ENCODE measurements around the gene APC2.
"Not testable (repeated sequence)": the region's sequence is repeated elsewhere in the genome, so short reads cannot be mapped to it uniquely, and the experiment has no call there.

The APC2 gene

DNA sequence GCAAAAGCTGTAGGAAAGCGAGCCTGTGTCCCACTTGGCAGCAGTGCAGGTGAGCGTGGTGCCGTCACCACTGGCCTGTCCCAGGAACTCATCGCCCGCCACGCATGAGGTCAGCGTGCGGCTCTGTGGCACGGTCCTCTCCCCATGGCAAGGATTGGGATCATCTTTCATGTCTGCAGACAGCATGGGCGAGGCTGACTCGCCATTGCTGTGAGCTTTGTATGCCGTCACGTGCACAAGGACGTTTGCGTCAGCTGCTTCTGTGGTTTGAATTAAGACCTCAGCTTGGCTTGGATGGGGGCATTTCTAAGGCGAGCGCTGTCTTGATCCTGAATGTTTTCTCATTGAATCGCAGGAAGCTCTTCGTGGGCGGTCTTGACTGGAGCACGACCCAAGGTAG, 32.8 kb upstream of the APC2 start:
- no peak for DNase-seq

DNA sequence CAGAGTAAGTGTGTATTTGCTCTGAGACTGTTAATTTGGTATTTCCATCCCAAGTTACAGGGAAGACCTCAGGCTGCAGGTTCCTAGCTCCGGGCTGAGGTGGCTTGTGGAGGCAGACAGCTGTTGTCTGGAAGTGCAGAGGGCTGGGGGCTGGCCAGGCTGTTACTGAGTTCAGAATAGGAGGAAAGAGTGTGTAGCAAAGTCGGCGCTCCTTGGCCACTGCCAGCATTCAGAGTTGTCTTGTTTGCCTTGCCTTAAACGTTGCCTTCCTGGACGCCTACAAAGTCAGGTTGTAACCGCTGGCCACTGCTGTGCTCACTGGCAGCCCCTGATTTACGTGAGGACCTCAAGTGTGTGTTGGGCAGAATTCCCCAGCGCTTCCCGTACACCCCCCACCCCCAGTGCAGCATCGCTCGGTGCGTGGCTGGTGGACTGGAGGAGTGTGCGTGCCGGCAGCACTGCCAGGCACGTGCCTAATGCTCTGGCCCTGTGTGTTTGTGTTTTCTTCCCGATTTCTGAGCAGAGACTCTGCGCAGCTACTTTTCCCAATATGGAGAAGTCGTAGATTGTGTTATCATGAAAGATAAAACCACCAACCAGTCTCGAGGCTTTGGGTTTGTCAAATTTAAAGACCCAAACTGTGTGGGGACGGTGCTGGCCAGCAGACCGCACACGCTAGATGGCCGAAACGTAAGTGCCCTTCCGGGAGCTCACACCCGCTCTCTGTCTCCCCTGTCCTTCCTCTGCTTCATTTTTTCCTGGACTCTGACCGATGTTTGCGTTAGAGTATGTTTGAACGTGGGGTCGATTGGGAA, 32.0 kb upstream of the APC2 start:
- no peak for DNase-seq

DNA sequence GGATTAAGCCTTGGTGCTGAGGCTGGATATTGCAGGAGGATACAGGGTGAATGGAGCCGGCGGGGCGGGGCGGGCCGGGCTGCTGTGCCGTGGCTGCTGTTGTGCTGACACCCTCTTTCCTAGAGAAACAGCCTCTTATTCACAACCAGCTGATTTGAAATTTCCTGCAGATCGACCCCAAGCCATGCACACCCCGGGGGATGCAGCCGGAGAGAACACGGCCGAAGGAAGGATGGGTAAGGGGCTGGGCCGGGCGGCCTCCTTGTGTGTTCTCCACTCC, 31.5 kb upstream of the APC2 start:
- DNase-seq: no peak

DNA sequence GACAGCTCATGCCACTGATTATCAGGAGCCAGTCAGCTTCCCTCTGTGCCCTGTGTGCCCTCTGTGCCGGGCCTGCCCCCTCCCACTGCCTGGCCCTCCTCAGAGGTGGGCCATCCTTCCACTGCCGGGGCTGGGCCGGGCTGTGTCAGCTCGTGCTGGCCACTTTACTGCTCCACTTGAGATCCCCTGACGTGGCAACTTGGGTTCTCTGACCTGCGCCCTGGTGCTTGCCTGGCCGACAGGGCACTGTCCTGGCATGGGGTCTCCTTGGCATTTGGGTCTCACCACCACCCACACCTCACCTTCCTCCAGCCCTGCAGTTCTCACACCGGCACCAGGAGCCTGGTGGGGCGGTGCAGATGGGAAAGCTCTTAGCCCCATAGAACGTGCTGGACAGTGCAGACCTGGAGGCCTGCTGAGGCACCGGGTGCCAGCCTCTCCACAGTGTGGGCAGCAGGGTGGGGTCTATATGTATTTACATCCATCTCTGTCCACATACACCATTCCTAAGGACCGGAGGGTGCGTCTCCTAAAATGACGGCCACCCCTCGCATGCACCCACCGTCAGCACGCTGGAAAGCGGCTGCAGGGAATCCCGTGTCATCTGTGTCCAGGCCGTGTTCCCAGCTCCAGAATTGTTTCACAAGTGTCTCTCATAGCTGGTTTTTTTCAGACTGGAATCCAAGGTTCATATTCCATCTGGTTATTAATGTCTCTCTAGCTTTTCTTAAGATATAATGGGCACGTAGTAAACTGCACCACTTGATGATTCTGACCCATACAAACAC, 30.8 kb upstream of the APC2 start:
- DNase-seq: no peak

DNA sequence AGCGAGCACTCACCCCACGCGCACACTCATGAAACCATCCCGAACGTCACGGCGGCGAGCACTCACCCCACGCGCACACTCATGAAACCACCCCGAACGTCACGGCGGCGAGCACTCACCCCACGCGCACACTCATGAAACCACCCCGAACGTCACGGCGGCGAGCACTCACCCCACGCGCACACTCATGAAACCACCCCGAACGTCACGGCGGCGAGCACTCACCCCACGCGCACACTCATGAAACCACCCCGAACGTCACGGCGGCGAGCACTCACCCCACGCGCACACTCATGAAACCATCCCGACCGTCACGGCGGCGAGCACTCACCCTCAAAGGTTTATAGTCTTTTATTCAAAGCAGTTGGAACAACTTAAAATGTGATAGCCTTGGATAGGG, 29.8 kb upstream of the APC2 start:
- DNase-seq: not testable (repeated sequence)

DNA sequence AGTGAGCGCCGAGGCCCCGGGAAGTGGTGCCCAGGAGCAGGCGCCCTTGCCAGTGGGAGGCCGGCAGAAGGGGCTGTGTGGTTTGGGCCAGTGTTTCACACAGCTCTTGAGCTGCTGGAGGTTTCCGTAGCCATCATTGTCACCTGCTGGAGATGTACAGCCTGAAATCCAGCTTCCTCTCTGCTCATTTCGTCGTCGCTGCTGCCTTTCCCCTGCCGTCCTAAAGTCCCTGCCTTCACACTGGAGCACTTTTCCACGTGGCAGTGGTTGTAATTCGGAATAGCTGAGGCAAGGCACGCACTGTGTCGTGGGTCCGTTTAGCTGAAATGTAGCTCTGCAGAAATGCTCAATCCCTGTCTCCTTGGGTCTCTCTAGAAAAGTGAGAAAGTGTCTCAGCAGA, 29.3 kb upstream of the APC2 start:
- DNase-seq: no peak

DNA sequence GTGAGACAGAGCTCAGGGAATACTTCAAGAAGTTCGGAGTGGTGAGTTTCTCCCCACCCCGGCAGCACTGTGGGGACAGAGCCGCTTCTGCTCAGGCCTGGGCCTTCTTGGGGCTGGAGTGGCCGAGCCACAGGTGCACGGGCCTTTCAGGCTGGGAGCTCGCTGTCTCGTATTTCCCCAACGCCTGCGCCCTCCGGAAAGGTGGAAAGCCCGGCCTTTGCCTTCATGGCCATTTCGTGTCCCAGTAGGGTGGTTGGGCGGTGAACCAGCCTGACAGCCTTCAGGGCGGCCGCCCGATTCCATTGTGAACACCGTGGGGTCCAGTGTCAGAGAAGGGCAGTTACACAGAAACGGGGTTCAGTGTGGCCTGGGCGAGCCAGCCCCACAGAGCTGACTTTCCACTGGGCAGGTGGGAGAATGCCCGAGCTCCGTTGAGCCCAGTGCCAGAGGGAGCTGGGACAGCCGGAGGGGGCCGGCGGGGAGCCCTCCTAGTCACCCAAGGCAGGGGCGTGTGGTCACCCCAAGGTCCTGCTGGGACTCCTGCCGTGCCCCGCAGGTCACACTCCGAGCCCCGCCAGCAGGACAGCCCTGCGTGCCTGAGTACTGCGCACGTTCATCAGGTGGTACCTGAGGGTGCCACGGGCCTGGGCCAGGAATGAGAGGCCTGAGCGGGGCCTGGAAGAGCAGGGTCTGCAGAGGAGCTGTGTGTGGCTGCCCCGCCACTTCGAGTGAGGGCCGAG, 28.5 kb upstream of the APC2 start:
- DNase-seq: no peak

DNA sequence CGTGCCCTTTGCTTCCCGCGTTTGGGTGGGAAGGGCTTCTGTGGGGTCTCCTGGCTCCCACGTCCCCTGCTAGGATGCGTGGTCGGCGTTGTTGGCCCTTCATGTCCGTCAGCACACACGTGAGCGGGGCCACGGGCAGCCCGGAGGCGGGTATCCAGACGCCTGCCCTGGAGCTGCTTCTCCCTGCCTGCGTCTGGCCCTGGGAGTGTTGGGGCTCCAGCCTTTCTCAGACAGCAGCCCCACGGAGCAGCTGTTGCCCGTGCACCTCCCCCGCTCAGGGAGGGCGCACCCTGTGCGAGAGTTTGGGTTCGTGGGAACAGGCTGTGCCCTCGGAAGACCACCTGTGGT, 28.0 kb upstream of the APC2 start:
- no peak for DNase-seq

DNA sequence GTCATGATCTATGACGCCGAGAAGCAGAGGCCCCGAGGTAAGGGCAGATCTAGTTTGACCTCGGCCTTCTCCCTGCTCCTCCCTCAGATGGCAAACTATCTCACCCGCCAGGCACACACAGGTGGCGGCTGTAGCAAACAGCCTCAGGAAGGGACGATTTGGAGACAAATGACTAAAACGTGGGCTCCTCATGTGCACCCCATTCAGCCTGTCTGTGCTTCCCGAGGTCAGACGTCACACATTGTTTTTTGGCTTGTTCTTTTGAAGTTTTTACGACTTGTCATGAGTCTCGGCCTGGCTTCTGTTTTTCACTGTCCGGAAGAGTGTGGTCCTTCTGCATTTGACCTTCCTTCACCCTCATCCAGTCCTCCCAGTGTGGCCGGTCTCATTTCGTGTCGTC, 27.6 kb upstream of the APC2 start:
- no peak for DNase-seq

DNA sequence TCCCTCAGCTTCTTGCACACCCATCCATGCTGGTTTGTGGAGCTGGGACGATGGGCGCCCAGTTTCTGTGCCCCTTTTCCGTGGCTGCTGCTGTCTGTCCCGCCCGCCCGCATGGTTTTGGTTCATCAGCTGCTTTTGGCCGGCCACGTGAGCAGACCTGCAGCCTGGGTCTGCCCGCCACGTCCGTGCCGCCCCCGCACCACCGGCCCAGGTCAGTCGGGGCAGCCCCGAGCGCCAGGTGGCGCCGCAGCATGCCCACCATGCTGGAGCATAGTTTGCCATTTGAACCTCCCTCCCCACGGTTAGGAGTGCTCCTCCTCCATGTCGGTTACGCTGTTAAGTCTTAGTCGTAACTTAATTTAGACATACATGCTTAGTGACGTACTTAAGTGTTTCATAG, 27.0 kb upstream of the APC2 start:
- no peak for DNase-seq

DNA sequence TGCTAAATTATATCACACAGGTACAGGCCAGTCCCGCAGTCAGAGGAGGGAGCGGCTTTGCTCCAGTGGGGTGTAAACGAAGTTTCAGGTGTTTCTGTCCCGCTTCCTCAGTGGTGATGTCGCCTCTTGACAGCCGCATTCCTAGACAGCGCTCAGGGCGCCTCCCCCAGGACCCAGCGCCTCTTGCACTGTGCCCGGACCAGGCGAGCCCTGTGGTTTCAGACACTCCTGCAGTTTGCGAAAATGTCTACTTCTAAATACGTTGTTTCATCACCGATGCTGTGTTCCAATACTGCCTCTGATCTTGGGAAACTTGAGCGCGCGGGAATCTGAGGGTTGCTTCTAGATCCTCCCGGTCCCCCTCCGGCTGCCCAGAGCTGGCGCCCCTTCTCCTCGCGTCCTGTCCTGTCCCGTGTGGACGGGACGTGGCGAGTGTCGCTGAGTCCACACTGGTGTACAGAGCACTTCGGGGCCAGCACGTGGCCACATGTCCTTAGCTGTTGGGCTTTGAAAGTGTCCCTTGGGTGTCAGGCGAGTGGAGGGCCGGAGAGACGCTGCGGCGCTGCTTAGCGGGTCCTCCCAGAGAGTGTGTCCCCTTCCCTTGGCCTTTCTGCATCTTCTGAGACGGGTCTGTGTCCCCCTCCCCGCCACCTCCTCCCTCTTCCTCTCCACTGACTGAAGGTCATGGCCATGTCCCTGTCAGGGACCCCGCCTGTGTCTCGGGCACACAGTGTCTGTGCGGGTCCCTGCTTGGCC, 26.3 kb upstream of the APC2 start:
- DNase-seq: no peak

DNA sequence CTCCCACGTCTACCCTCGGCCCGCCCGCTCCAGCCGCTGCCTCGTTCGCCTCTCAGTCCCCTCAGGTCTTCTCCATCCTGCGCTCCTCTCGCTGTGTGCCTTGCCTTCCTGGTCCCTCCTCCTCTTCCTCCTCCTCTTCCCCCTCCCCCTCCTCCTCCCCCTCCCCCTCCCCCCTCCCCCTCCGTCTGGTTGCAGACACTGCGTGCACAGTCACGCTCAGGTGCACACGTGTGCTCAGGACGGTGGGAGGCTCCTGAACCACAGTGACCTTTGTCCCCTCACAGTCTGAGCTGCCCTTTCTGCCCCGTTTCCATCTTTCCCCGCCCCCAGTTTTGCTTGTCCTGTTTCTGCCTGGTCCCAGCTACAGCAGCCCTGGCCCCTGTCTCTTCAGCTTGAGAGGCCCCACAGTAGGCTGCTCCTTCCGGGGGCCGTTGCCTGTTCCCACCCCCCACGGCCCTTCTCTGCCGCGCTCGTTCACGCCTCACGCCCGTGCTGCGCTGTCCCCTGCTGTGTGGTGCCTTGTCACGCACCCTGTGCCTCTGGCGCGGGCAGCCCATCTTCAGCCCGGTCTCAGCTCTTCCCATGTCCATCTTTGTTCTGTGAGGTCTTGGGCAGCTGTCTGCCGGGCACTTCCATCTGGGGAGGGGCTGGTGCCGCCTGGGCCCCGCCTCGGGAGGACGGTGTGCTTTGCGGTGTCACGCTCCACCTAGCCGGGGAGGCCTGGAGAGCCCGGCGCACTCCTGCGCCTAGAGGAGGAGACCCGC, 25.5 kb upstream of the APC2 start:
- no peak for DNase-seq

DNA sequence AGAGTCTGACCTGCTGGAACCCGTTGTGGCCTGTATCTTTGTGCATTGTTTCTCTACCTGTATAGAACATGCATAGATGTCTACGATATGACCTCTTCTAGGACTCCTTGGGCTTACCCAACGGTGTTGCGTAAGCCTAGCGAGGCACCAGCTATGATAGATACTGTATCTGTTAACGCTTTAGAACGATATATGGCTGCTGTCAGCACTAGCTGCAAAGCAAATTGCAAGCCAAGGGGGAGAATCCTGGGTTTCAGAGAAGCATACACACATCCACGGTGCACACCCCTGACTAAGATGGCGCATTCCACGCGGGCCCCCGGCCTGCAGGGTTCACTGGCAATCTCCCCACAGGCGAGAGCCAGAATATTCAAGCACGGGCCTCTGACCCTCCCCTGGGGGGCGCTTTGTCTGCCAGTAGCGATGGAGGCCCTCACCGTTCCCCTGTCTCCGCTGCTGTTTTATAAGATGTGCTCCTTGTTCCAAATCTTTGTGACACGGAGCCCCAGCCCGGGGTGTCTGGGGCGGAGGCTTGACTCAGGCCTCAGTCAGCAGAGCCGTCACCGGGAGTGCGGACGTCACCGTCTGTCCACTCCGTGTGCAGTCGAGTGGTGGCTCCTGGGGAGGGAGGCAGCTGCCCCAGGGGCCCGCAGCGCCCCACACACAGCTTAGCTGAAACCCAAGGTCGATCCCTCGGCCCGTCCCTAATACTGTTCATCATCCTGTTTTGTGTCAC, 24.7 kb upstream of the APC2 start:
- no peak for DNase-seq

DNA sequence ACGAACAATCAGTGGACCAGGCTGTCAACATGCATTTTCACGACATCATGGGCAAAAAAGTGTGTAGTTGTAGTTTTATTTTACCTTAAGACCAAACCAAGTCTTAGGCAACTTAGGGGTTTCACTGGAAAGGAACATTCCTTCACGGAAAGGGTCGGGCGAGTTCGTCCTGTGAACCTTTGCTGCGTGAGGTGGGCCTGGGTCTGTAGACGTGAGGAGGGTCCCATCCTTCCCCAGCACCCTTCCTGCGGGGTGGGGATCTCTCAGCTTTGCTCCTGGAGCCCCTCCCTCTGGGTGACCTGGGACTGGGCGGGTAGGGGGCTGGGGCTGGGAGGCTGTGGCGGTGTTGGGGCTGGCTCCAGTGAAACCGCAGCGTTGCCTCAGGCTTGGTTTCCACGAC, 24.0 kb upstream of the APC2 start:
- DNase-seq: no peak

DNA sequence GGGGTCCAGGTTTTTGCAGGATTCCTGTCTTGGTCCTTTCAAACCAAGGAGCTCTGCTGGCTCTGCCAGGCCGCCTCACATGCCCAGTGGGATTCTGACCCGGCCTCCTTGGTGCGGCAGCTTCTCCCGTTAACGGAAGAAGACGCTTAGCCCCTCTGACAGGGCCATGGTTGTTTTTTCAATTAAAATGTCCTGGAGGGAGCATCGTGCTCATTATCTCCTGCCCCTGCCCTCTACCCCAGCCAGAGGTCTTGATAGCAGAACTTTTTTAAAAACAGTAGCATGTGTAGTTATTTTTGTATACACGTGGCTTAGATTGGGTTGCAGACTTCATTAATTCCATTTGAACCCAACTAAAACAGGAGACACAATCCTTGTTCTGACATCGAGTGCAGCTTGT, 23.2 kb upstream of the APC2 start:
- no peak for DNase-seq

DNA sequence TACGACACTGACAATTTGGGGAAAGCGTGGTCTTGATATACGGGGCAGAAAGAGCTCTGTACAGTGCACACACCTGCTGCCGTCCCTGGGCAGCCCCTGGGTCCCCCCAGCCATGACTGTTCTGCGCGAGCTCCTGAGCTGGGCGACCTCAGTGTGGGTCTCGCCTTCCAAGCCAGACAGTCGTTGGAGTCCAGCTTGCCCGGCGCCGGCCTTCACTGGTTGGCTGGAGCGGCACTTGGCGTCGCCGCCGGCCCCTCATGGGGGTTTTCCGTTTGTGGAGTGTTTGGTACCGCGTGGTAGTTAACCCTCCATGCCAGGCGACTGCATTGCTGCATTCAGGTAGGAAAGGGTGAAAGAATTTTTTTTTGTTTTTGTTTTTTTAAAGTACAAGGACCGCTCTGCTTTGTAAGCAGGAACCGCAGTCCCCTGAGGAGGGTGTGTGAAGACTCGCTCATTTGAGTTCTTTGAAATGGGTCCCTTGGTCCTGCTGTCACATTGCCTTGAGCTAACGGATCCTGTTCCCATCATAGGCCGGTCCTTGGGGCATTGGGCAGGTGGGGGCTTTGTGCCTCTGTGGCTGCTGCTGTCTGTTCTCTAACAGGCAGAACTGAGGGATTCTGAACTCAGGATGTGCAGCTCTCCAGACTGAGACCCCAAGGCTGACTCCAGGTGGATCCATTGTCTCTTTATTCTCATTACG, 22.6 kb upstream of the APC2 start:
- DNase-seq: no peak

DNA sequence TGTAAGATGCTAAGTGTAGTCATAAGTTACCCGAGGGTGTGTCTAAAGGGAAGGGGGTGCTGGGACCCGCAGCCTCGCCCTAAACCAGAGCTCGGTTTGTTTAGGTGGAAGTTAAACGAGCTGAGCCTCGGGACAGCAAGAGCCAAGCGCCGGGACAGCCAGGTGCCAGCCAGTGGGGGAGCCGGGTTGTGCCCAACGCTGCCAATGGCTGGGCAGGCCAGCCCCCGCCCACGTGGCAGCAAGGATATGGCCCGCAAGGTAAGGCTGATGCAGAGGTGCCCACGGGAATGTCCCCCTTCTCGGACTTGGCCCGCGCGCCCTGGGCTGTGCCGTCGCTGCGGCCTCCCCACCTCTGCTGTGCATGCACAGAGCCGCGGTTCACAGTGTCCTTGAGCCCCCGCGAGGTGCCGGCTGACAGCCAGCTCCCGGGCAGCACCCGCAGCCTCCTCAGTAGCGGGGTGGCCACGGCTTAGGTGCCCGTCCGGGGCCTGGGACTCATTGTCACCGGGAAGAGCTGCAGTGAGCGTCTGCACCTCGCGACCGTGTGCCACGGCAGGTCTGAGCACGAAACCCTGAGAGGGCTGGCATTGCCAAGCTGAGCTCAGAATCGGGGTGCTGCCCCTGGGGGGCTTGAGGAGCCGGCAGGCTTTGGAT, 21.1 kb upstream of the APC2 start:
- no peak for DNase-seq

DNA sequence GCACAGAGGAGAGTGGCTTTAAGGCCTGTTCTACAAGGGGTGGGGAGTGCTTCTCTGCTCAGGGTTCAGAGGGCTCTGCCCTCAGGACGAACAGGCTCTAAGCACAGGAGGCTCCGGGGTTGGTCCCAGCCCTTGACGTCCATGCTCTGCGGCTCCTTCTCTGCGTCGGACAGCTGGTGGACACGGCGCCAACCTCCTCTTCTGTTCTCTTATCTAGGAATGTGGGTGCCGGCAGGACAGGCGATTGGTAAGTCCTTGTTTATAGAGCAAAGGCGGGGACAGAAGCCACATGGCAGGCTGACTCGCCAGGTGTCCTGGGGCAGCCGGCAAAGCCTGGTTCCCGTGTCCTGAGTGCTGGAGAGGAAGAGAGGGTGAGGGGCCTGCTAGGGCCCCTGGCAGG, 20.2 kb upstream of the APC2 start:
- no peak for DNase-seq

DNA sequence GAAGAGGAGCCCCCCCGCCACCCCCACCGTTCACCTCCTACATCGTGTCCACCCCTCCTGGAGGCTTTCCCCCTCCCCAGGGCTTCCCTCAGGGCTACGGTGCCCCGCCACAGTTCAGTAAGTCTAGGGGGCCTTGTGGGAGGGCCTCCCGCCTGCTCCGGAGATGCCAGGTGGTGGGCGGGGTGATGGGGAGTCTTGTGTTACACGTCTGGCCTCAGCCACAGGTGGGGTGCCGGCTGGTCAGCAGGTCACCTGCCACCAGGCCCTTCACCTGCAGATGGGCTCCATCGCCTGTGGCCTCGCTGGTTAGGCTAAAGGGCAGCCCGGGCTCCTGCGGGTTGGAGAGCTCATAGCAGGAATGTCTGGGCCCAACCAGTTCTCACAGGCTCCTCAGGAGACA, 19.7 kb upstream of the APC2 start:
- no peak for DNase-seq

DNA sequence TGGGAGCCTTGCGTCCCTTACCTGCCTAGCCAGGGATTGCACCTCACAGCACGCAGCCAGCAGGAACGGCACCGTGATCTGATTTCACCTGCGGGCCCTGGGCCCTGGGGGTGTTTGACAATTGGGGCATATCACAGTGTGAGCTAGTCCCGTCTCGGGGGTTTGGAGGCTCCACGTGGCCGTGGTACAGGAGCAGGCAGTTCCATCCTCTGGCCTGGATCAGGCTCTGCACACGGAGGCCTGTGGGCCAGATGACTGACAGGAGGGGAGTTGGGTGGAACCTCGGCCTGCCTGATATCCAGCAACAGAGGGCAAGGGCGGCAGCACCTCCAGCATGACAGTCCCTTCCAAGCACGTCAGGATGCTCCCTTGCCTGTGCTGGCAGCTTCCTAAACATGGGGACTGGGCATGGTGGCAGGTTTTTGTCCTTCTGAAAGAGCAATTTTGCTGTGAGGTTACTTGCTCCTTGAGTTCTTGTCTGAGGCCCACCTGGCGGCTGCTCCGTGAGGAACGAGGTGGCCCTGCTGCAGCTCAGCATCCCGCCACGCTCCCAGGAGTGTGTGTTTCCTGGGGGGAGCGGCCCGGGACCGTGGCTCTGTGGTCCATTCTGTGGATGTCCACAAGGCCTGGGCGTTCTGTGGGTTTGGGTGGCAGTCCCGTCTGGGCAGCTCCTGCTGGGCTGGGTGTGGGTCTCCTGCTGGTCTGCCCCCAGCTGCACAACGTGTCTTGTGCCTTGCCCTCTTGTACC, 18.0 kb upstream of the APC2 start:
- no peak for DNase-seq
